DND-41 (cell line): ENCODE results near the gene NPY.

Experiments
- ATAC-seq: fragments of 200-7000 bp; cut with Tn5 transposase; 3 replicates; pipeline ENCODE4 v1.9.1; 2021; ENCODE audit warnings: low read depth; ENCODE audit not compliant: insufficient read depth
- DNase-seq: peaks from one replicate; pipeline ENCODE4 v3.0.0-alpha.2; 2020
- H2AFZ ChIP-seq: 2 replicates; pipeline ENCODE4 v1.6.0; 2012; ENCODE audit warnings: low read depth, low read length
- H3K27ac ChIP-seq: 2 replicates; pipeline ENCODE4 v1.5.1; 2012; ENCODE audit warnings: low read length, inconsistent platforms
- H3K27me3 ChIP-seq: fragments of 200-600 bp; sonication (generic); 2 replicates; pipeline ENCODE4 v1.6.0; 2012; ENCODE audit warnings: low read length, mild to moderate bottlenecking, inconsistent platforms; ENCODE audit not compliant: insufficient read depth, poor library complexity
- H3K36me3 ChIP-seq: 2 replicates; pipeline ENCODE4 v1.5.1; 2012; ENCODE audit warnings: low read length, inconsistent platforms; ENCODE audit not compliant: insufficient read depth
- H3K4me1 ChIP-seq: 2 replicates; pipeline ENCODE4 v1.5.1; 2012; ENCODE audit warnings: mild to moderate bottlenecking, low read length; ENCODE audit not compliant: insufficient read depth
- H3K4me2 ChIP-seq: 2 replicates; pipeline ENCODE4 v1.6.0; 2012; ENCODE audit warnings: mild to moderate bottlenecking, moderate library complexity, low read length, inconsistent platforms; ENCODE audit not compliant: insufficient read depth
- H3K4me3 ChIP-seq, 2 experiments: fragments of 200-600 bp in 1 of 2; shearing (Covaris generic) in 1 of 2; 2 replicates each; pipeline ENCODE4 v1.5.1; 2012 to 2016; ENCODE audit warnings: inconsistent platforms in 2 of 2, low read length in 2 of 2, mild to moderate bottlenecking in 2 of 2, low read depth in 1 of 2, moderate library complexity in 1 of 2
- H3K79me2 ChIP-seq: 2 replicates; pipeline ENCODE4 v1.6.0; 2012; ENCODE audit warnings: low read length, inconsistent platforms; ENCODE audit not compliant: insufficient read depth
- H3K9ac ChIP-seq: 2 replicates; pipeline ENCODE4 v1.6.0; 2012; ENCODE audit warnings: low read depth, mild to moderate bottlenecking, inconsistent platforms, low read length, moderate library complexity
- H3K9me3 ChIP-seq: 2 replicates; pipeline ENCODE4 v1.5.1; 2012; ENCODE audit warnings: low read length, moderate library complexity, mild to moderate bottlenecking, inconsistent platforms; ENCODE audit not compliant: insufficient read depth, severe bottlenecking
- H4K20me1 ChIP-seq: 2 replicates; pipeline ENCODE4 v1.6.0; 2012; ENCODE audit warnings: low read length; ENCODE audit not compliant: insufficient read depth
- CTCF ChIP-seq: IDR thresholded peaks from 2 replicates; pipeline ENCODE4 v1.5.1; 2012; ENCODE audit warnings: borderline replicate concordance, low read length, moderate library complexity, mild to moderate bottlenecking; ENCODE audit not compliant: poor library complexity, severe bottlenecking; ENCODE audit errors: extremely low read depth
- EZH2 ChIP-seq: IDR thresholded peaks from 3 replicates; pipeline ENCODE4 v1.6.1; 2012; ENCODE audit warnings: borderline replicate concordance, low read depth, mild to moderate bottlenecking, moderate library complexity, low read length, inconsistent platforms; ENCODE audit not compliant: severe bottlenecking

Gene NPY

GRCh38 chr7:24301703-24302102, 17.7 kb downstream of the NPY start:
- no peaks in the 10 kb centered on the region for H4K20me1 ChIP-seq
- H3K27ac ChIP-seq, result no peak overlapping the region
- no peaks in the 10 kb centered on the region for H3K36me3 ChIP-seq
- H3K9ac ChIP-seq, result no peak overlapping the region
- no peak overlapping the region for H3K4me3 ChIP-seq
- H3K9me3 ChIP-seq, result no peaks in the 10 kb centered on the region
- H3K4me2 ChIP-seq, result no peak overlapping the region
- H3K79me2 ChIP-seq, result no peaks in the 10 kb centered on the region
- no peak for ATAC-seq
- H2AFZ ChIP-seq, result no peak overlapping the region
- no peak for DNase-seq
- peaks cover 4% of the 10 kb centered on the region for H3K27me3 ChIP-seq
- H3K4me1 ChIP-seq, result no peaks in the 10 kb centered on the region
- no peak for TF ChIP-seq CTCF
- TF ChIP-seq EZH2, result no peak

- no peak overlapping the region for H3K4me2 ChIP-seq
- no peak for TF ChIP-seq EZH2
- TF ChIP-seq CTCF, result no peak
- no peak for DNase-seq
Measured at GRCh38 chr7:24304494-24305095, 20.6 kb downstream of the NPY start.

GRCh38 chr7:24307326-24307725, 23.3 kb downstream of the NPY start:
- Histone ChIP-seq H4K20me1 (no peaks in the 10 kb centered on the region), H3K9me3 (no peaks in the 10 kb centered on the region), H3K4me1 (no peaks in the 10 kb centered on the region), H3K27me3 (peaks cover 9% of the 10 kb centered on the region), H3K4me3 (no peak overlapping the region), H3K9ac (no peak overlapping the region), H3K4me2 (no peak overlapping the region), H3K36me3 (no peaks in the 10 kb centered on the region), H3K79me2 (no peaks in the 10 kb centered on the region), H2AFZ (no peak overlapping the region), H3K27ac (no peak overlapping the region)
- DNase-seq, result no peak
- no peak for TF ChIP-seq CTCF
- TF ChIP-seq EZH2, result no peak
- ATAC-seq, result no peak

More at GRCh38 chr7:24304494-24305095, 20.6 kb downstream of the NPY start:
- Histone ChIP-seq H3K9ac (no peak overlapping the region), H4K20me1 (no peaks in the 10 kb centered on the region), H2AFZ (no peak overlapping the region), H3K36me3 (no peaks in the 10 kb centered on the region), H3K27ac (no peak overlapping the region), H3K27me3 (peaks cover 4% of the 10 kb centered on the region), H3K79me2 (no peaks in the 10 kb centered on the region), H3K4me1 (no peaks in the 10 kb centered on the region), H3K9me3 (no peaks in the 10 kb centered on the region), H3K4me3 (no peak overlapping the region)
- no peak for ATAC-seq
